Measurements from ENCODE around the gene PTPRO.

DNA sequence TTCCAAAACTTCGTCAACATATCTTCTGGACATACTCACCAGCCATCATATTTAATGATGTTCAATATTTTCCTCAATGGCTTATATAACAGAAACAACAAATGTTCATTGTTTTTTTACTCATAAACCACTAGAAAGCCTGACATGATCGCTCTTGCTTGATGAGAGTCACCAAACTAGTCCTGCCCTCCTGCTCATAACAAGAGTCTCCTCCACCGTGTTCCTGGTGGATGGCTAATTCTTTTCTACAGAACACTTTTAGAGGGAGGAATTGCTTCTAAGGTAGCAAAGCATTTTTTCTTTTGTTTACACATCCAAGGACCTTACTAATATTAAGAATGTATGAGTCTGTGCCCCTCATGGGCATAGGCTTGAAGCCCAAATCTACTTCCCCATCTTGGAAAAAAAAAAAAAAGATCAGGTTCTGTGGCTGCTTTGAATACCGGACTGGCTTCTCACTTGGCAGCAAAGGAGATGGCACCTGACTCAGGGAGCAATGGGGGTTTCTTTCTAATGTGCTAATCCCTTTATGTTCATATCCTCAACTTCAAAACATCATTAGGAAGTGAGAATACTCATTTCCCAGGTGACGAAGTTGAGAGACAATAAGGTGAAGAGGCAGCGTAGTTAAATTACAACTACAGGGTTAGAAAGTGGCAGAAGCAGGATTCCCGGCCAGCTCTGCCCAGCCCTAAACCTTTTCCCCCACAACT, 278.1 kb downstream of the PTPRO start:
- TF ChIP-seq, protein P1, sequence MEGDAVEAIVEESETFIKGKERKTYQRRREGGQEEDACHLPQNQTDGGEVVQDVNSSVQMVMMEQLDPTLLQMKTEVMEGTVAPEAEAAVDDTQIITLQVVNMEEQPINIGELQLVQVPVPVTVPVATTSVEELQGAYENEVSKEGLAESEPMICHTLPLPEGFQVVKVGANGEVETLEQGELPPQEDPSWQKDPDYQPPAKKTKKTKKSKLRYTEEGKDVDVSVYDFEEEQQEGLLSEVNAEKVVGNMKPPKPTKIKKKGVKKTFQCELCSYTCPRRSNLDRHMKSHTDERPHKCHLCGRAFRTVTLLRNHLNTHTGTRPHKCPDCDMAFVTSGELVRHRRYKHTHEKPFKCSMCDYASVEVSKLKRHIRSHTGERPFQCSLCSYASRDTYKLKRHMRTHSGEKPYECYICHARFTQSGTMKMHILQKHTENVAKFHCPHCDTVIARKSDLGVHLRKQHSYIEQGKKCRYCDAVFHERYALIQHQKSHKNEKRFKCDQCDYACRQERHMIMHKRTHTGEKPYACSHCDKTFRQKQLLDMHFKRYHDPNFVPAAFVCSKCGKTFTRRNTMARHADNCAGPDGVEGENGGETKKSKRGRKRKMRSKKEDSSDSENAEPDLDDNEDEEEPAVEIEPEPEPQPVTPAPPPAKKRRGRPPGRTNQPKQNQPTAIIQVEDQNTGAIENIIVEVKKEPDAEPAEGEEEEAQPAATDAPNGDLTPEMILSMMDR (conservative IDR thresholded peaks at IDR 0.05; ENCODE audit: low read depth, low read length) = no peak
- no peak for TF ChIP-seq EZH2 (IDR thresholded peaks at IDR 0.05; ENCODE audit: borderline replicate concordance, low read depth, low read length, poor library complexity, severe bottlenecking)

Data from A673 (cell line).